Hepatocyte (in vitro differentiated cells): Measurements from ENCODE around the gene EIF4E1B.

Source experiments
- EZH2phosphoT487 ChIP-seq: fragments of 200-600 bp; sonication (generic); IDR thresholded peaks from one replicate; pipeline ENCODE4 v1.6.1; 2018; ENCODE audit warnings: antibody characterized with exemption, mild to moderate bottlenecking, low read depth, moderate library complexity; ENCODE audit not compliant: unreplicated experiment, severe bottlenecking
- TF ChIP-seq, protein P1 (sequence below): fragments of 200-600 bp; sonication (generic); IDR thresholded peaks from 2 replicates; pipeline ENCODE4 v1.5.1; 2016; ENCODE audit warnings: antibody characterized with exemption, mild to moderate bottlenecking; ENCODE audit not compliant: poor library complexity

DNA sequence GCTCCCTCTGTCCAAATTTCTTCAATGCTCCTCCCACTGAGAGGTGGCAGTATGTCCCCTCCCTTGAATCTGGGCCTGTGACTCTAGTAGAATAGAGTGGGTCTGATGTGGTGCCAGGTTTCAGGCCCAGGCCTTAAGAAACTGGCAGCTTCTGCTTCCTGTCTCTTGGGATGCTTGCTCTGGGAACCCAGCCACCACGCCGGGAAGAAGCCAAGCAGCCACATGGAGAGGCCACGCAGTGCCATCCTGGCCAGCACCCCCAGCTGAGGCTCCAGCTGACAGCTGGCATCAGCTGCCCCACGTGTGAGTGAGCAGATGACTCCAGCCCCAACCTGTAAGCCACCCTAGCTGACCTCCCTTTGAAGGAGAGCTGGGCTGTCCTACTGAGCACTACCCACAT, 9.5 kb downstream of the EIF4E1B start:
- TF ChIP-seq, protein P1, sequence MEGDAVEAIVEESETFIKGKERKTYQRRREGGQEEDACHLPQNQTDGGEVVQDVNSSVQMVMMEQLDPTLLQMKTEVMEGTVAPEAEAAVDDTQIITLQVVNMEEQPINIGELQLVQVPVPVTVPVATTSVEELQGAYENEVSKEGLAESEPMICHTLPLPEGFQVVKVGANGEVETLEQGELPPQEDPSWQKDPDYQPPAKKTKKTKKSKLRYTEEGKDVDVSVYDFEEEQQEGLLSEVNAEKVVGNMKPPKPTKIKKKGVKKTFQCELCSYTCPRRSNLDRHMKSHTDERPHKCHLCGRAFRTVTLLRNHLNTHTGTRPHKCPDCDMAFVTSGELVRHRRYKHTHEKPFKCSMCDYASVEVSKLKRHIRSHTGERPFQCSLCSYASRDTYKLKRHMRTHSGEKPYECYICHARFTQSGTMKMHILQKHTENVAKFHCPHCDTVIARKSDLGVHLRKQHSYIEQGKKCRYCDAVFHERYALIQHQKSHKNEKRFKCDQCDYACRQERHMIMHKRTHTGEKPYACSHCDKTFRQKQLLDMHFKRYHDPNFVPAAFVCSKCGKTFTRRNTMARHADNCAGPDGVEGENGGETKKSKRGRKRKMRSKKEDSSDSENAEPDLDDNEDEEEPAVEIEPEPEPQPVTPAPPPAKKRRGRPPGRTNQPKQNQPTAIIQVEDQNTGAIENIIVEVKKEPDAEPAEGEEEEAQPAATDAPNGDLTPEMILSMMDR: no peak
- no peak for TF ChIP-seq EZH2phosphoT487
